Esophagus muscularis mucosa (tissue), 4 donors: ENCODE results near the gene SNRNP70. TPM values are rescaled to one million over a fixed set of nuclear protein-coding genes. Genes with fewer than 3 reads are reported as not detected.

Experiments used
- DNase-seq: peaks from one replicate; pipeline ENCODE4 v3.0.0-alpha.2; 2017; ENCODE audit errors: extremely low spot score
- H3K27ac ChIP-seq, 4 donors: fragments of 200-600 bp; sonication (generic); replicated peaks in 1 of 4; 1 replicate in 3 of 4; 2 replicates in 1 of 4; pipeline ENCODE4 v1.5.1; 2016 to 2019; ENCODE audit warnings: mild to moderate bottlenecking in 1 of 4
- H3K27me3 ChIP-seq, 4 donors: fragments of 200-600 bp; sonication (generic); one replicate each; pipeline versions ENCODE4 v1.5.1 to v1.6.0; 2016 to 2019
- H3K36me3 ChIP-seq, 4 donors: fragments of 200-600 bp; sonication (generic); one replicate each; pipeline ENCODE4 v1.5.1; 2016 to 2019
- H3K4me1 ChIP-seq, 4 donors: fragments of 200-600 bp; sonication (generic); one replicate each; pipeline ENCODE4 v1.5.1; 2016 to 2019
- H3K4me3 ChIP-seq, 4 donors: fragments of 200-600 bp; sonication (generic); 1 replicate in 2 of 4; 2 replicates in 2 of 4; pipeline ENCODE4 v1.5.1; 2016 to 2019; ENCODE audit warnings: mild to moderate bottlenecking in 4 of 4, moderate library complexity in 1 of 4
- H3K9me3 ChIP-seq, 4 donors: fragments of 200-600 bp; sonication (generic); 1 replicate in 3 of 4; 2 replicates in 1 of 4; pipeline ENCODE4 v1.5.1; 2016 to 2019
- EP300 ChIP-seq: sonication (generic); formaldehyde crosslinking; IDR thresholded peaks from one replicate; pipeline ENCODE4 v1.6.1; 2017; ENCODE audit warnings: antibody characterized with exemption
- POLR2A ChIP-seq: fragments of 450-650 bp; IDR thresholded peaks from one replicate; pipeline ENCODE4 v1.6.1; 2017; ENCODE audit warnings: antibody characterized with exemption, moderate library complexity, mild to moderate bottlenecking, low read depth
- POLR2AphosphoS5 ChIP-seq, 2 donors: sonication (generic); formaldehyde crosslinking; IDR thresholded peaks; one replicate each; pipeline ENCODE4 v1.6.1; 2017; ENCODE audit warnings: antibody characterized with exemption in 2 of 2
- WGBS: methylation state at CpG from one replicate; pipeline ENCODE4 v1.1.5; 2018; 5-methylcytosine and 5-hydroxymethylcytosine counted together
- intact Hi-C: fragments of 100-400 bp; cut with DNase I; formaldehyde crosslinking; loops from one replicate; pipeline ENCODE4 v1.15.1; 2023
- total RNA-seq, 4 donors: library from RNA; depleted of rRNA; stranded (reverse); fragments of >200 nt; gene quantifications; one replicate each; pipeline versions ENCODE4 v1.1.0 to v1.2.1, GENCODE V29; 2016
- TF ChIP-seq, protein P1 (sequence below), 3 experiments: fragments of 200-600 bp in 2 of 3; fragments of 450-650 bp in 1 of 3; sonication (generic) in 2 of 3; IDR thresholded peaks; one replicate each; pipeline ENCODE4 v1.5.1; 2017 to 2019; ENCODE audit warnings: antibody characterized with exemption in 3 of 3, mild to moderate bottlenecking in 2 of 3, moderate library complexity in 1 of 3

SNRNP70 gene
- total RNA-seq, 4 donors from 2014 or later, result 101 to 209 (median 145) TPM

DNA sequence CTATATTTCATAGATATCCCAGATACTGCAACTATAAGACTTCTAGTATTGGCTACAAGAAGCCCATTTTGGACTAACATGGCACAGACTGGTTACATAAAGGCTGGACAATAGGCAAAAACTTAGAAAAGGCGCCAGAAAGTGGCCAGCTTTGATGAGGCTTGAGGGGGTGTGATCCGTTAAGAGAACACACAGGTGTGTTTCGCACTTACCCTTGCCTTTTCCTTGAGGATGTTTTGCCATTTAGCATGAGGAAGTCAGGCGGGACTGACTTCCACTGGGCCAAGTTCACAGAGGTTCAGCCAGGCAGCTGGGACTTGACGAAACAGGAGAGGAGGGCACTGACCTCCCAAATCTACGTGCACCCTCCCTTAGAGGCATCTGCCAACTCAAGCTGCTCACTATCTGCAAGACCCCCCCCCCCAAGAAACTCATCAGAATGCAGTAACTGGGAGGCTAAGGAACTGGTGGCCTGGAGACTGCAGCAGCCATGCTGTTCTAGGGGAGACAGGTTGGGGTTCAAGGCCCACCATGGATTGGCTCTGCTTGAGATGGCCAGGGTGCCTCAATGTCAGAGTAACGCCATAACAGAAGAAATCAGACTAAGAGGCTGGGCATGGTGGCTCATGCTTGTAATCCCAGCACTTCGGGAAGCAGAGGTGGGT is 24.4 kb downstream of the SNRNP70 start:
- TF ChIP-seq POLR2A (no peak), POLR2AphosphoS5 (IDR thresholded peaks at IDR 0.05) (no peak), EP300 (no peak)
- TF ChIP-seq, protein P1, sequence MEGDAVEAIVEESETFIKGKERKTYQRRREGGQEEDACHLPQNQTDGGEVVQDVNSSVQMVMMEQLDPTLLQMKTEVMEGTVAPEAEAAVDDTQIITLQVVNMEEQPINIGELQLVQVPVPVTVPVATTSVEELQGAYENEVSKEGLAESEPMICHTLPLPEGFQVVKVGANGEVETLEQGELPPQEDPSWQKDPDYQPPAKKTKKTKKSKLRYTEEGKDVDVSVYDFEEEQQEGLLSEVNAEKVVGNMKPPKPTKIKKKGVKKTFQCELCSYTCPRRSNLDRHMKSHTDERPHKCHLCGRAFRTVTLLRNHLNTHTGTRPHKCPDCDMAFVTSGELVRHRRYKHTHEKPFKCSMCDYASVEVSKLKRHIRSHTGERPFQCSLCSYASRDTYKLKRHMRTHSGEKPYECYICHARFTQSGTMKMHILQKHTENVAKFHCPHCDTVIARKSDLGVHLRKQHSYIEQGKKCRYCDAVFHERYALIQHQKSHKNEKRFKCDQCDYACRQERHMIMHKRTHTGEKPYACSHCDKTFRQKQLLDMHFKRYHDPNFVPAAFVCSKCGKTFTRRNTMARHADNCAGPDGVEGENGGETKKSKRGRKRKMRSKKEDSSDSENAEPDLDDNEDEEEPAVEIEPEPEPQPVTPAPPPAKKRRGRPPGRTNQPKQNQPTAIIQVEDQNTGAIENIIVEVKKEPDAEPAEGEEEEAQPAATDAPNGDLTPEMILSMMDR (IDR thresholded peaks at IDR 0.05), result no peak
- Histone ChIP-seq H3K27me3 (no peaks in the 10 kb centered on the region), H3K9me3 (no peaks in the 10 kb centered on the region), H3K27ac (no peak overlapping the region), H3K36me3 (peaks cover 40 to 46% (median 45%) of the 10 kb centered on the region in 4 donors), H3K4me3 (no peak overlapping the region), H3K4me1 (peaks cover 19 to 40% (median 21%) of the 10 kb centered on the region in 4 donors)
- DNase-seq, result no peak
- 78% methylated on average over 8 of the region's 8 CpGs for WGBS
- intact Hi-C loops, result loop anchor here (5.0 kb wide), 1 partner anchor 38 kb away; no protein-coding TSS in a partner anchor

DNA sequence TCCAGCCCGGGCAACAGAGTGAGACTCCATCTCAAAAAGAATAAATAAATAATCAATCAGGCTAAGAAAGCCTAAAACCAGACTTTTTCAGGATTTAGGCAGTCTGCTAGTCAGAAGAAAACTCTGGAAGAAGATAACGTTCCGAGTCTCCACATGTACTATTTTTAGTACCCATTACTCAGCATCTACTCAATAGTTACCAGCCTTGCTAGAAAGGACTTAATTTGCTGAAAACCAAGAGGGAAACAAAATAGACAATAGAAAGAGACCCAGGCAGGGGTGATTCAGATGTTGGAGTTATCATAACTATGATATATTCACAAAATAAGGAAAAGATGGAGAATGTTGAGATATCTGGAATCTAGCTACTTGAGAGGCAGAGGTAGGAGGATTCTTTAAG is 25.3 kb downstream of the SNRNP70 start:
- 35% methylated on average over 3 of the region's 3 CpGs for whole genome bisulfite sequencing

DNA sequence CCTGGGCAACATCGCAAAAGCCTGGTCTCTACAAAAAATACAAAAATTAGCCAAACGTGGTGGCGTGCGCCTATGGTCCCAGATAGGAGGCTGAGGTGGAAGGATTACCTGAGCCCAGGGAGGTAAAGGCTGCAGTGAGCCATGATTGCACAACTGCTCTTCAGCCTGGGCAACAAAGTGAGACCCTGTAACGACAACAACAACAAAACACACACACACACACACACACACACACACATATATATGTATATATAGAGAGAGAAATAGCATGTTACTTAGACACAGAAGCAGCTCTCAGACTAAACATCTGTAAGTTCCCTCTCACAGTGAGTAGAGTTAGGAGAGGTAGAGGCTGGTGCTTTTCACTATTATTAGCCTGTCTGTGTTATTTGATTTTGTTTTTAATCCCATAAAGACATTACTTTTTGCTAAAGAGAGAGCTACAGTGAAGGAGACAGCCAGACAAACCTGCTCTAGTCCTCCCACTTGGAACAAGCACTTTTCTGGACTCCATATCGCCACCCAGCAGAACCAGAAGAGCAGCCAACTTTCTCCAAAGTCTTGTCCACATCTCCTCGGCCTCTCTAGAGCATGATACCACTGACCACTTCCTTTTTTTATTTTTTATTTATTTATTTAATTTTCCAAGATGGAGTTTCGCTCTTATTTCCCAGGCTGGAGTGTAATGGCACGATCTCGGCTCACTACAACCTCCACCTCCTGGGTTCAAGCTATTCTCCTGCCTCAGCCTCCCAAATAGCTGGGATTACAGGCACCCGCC is 26.2 kb downstream of the SNRNP70 start:
- Histone ChIP-seq H3K36me3 (peaks cover 23 to 32% (median 30%) of the 10 kb centered on the region in 4 donors), H3K27ac (no peak overlapping the region), H3K4me3 (no peak overlapping the region), H3K9me3 (no peaks in the 10 kb centered on the region), H3K27me3 (no peaks in the 10 kb centered on the region), H3K4me1 (peaks cover 23 to 44% (median 28%) of the 10 kb centered on the region in 4 donors)
- TF ChIP-seq EP300 (no peak), POLR2AphosphoS5 (IDR thresholded peaks at IDR 0.05) (no peak), POLR2A (no peak)
- TF ChIP-seq, protein P1 (IDR thresholded peaks at IDR 0.05), result no peak
- 84% methylated on average over 11 of the region's 11 CpGs for WGBS
- intact Hi-C loops, result loop anchor here (5.0 kb wide), 1 partner anchor 36 kb away; no protein-coding TSS in a partner anchor
- DNase-seq, result no peak

More for the DNA sequence above, 25.3 kb downstream of the SNRNP70 start:
- H3K27ac ChIP-seq, result no peak overlapping the region
- no peaks in the 10 kb centered on the region for H3K27me3 ChIP-seq
- TF ChIP-seq EP300, result no peak
- no peak for TF ChIP-seq POLR2AphosphoS5 (IDR thresholded peaks at IDR 0.05)
- no peak for TF ChIP-seq POLR2A
- TF ChIP-seq, protein P1 (IDR thresholded peaks at IDR 0.05), result no peak
- intact Hi-C loops, result loop anchor here (5.0 kb wide), 1 partner anchor 37 kb away; no protein-coding TSS in a partner anchor
- H3K4me1 ChIP-seq, result peaks cover 23 to 47% (median 28%) of the 10 kb centered on the region in 4 donors
- peaks cover 31 to 37% (median 36%) of the 10 kb centered on the region in 4 donors for H3K36me3 ChIP-seq
- H3K9me3 ChIP-seq, result no peaks in the 10 kb centered on the region
- H3K4me3 ChIP-seq, result no peak overlapping the region
- DNase-seq, result no peak

DNA sequence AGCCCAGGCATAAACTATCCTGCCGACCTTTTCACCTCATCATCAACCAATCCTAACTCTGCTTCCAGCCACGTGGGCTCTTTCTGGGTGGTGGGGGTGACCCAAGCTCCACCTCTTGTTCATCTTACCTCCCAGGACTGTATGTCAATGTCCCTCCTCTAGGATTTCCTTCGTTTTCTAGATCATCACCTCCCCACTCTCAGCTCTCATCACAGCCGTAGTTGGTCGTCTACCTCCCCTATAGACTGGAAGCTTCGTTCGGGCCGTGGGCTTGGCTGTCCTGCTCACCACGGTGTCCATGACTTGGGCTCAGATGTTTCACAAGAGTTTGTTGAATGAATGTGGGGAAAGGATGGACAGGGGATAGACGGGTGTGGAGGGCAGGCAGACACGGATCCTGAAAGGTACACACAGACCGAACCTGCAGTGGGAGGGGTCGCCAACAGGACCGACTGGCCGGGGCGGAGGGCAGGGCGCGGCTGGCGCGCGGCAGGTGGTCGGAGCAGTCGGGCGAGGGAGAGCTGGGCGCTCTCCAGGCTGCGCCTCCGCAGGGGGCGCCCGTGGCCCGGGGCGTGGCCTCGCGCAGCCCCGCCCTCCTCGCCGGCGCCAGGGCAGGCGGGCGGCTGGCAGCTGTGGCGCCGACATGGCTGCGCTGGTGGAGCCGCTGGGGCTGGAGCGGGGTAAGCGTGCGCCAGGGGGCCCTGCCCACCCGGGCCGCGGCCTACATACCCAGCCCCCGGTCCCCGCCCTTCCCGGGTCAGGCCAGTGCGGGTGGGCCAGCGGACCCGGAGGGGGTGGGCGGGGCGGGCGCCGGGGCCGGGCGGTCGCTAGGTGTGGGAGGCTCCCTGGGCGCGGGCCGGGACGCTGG is 28.7 kb downstream of the SNRNP70 start, which contains the start of gene LIN7B:
Gene LIN7B (plus strand): TSS at position 609 of the 868 bp plus-strand sequence. CDS start 35 bp downstream, at position 644.
- no peaks in the 10 kb centered on the region for H3K9me3 ChIP-seq
- no peak for DNase-seq
- peak within 1 kb of the TSS; percentile 84 to 91 (median 90) for H3K27ac ChIP-seq
- 2% methylated on average over 40 of the region's 66 CpGs for WGBS
- TF ChIP-seq POLR2A, result no peak
- TF ChIP-seq, protein P1 (IDR thresholded peaks at IDR 0.05), result peak; percentile 45 to 70 (median 67)
- H3K4me1 ChIP-seq, result peaks cover 34 to 55% (median 44%) of the 10 kb centered on the region in 4 donors
- peaks cover 3 to 6% (median 5%) of the 10 kb centered on the region in 4 donors for H3K36me3 ChIP-seq
- peak within 1 kb of the TSS; percentile 89 to 97 (median 93) for H3K4me3 ChIP-seq
- intact Hi-C loops, result loop anchor here (5.0 kb wide), 1 partner anchor 33 kb away; no protein-coding TSS in a partner anchor
- H3K27me3 ChIP-seq, result no peaks in the 10 kb centered on the region
